Karpas-422 (cell line): ENCODE measurements around the gene HIPK2. TPM values are rescaled to one million over a fixed set of nuclear protein-coding genes. Genes with fewer than 3 reads are reported as not detected.

Experiments used
- DNase-seq: peaks from one replicate; pipeline ENCODE4 v3.0.0-alpha.2; 2015
- H2AFZ ChIP-seq: fragments of 200-600 bp; sonication (generic); 2 replicates; pipeline ENCODE4 v1.6.1; 2014; ENCODE audit warnings: antibody characterized with exemption, low read length, mixed read lengths
- H3K27ac ChIP-seq: fragments of 200-600 bp; sonication (generic); 2 replicates; pipeline ENCODE4 v1.5.1; 2014; ENCODE audit warnings: mild to moderate bottlenecking, low read length, moderate library complexity
- H3K27me3 ChIP-seq: fragments of 200-600 bp; sonication (generic); 2 replicates; pipeline ENCODE4 v1.6.1; 2014; ENCODE audit warnings: low read length, mixed read lengths
- H3K36me3 ChIP-seq: fragments of 200-600 bp; sonication (generic); 2 replicates; pipeline ENCODE4 v1.6.1; 2014; ENCODE audit warnings: low read length, mixed read lengths; ENCODE audit not compliant: insufficient read depth
- H3K4me1 ChIP-seq: fragments of 200-600 bp; sonication (generic); 2 replicates; pipeline ENCODE4 v1.6.1; 2014; ENCODE audit warnings: mild to moderate bottlenecking, low read length, mixed read lengths
- H3K4me2 ChIP-seq: fragments of 200-600 bp; sonication (generic); 2 replicates; pipeline ENCODE4 v1.6.1; 2014; ENCODE audit warnings: low read length, low read depth, mild to moderate bottlenecking; ENCODE audit not compliant: poor library complexity, severe bottlenecking
- H3K4me3 ChIP-seq: fragments of 200-600 bp; sonication (generic); 2 replicates; pipeline ENCODE4 v1.5.1; 2014; ENCODE audit warnings: mild to moderate bottlenecking, antibody characterized with exemption, low read length, mixed read lengths
- H3K79me2 ChIP-seq: fragments of 200-600 bp; sonication (generic); 2 replicates; pipeline ENCODE4 v1.6.1; 2014; ENCODE audit warnings: mild to moderate bottlenecking, low read length, mixed read lengths
- H3K9ac ChIP-seq: fragments of 200-600 bp; sonication (generic); 2 replicates; pipeline ENCODE4 v1.6.0; 2014; ENCODE audit warnings: low read length
- H3K9me2 ChIP-seq: fragments of 200-600 bp; sonication (generic), shearing (Covaris generic); replicated peaks from 2 replicates; pipeline ENCODE4 v1.6.0; 2014; ENCODE audit warnings: mild to moderate bottlenecking, low read length, moderate library complexity; ENCODE audit not compliant: insufficient read depth
- H3K9me3 ChIP-seq: fragments of 300-700, 200-600 bp; sonication (generic); 2 replicates; pipeline ENCODE4 v1.6.1; 2014; ENCODE audit warnings: low read length, mixed read lengths
- H4K20me1 ChIP-seq: fragments of 200-600 bp; sonication (generic); 2 replicates; pipeline ENCODE4 v1.6.1; 2014; ENCODE audit warnings: mild to moderate bottlenecking, antibody characterized with exemption, low read length, low read depth; ENCODE audit not compliant: insufficient read depth
- total RNA-seq: library from RNA; depleted of rRNA; stranded (reverse); fragments of >200 nt; shearing (Covaris generic); gene quantifications from 2 replicates; pipeline ENCODE4 v1.2.3, GENCODE V29; 2014; ENCODE audit warnings: low replicate concordance

The HIPK2 gene
- total RNA-seq, 1 experiment from 2014 or later, result not detected

GRCh38 chr7:139594090-139594489 lies 183.7 kb downstream of the HIPK2 start:
- H3K36me3 ChIP-seq, result no peaks in the 10 kb centered on the region

DNA sequence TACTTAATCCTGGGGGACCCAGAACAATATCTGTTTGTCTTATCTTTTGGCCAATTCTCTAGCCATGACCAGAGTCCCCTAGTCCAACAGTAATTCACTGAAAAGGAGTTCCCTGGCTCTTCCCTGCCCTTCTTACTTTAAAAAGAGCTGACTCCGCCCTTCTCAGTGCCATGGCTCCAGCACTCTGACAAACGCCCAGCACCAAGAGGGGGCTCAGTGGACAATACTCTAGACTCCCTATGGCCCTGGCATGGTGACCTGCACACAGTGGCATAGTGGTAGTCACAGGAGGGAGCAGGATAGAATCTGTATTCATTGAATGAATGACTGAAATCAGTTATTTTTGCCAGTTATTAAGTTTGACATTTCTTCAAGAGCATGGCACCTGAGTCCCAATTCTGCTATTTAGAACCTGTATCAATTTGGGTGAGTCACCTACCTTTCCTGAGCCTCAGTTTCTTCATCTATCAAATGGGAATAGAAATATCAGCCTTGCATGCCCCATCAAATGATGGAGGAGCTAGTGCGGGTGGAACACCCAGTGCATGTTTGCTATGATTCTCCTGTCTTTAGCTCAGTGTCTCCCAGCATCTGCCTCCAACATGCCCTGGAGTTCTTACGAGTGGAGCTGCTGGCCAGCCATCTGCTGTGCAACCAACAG lies 184.9 kb downstream of the HIPK2 start:
- Histone ChIP-seq H3K27ac (no peak overlapping the region), H3K4me1 (no peaks in the 10 kb centered on the region), H3K9me3 (no peaks in the 10 kb centered on the region), H3K27me3 (no peaks in the 10 kb centered on the region), H2AFZ (no peak overlapping the region), H4K20me1 (no peaks in the 10 kb centered on the region), H3K4me3 (no peak overlapping the region), H3K9ac (no peak overlapping the region), H3K79me2 (no peaks in the 10 kb centered on the region), H3K4me2 (no peak overlapping the region), H3K36me3 (no peaks in the 10 kb centered on the region), H3K9me2 (no peaks in the 10 kb centered on the region)
- DNase-seq, result no peak

More at GRCh38 chr7:139594090-139594489, 183.7 kb downstream of the HIPK2 start:
- H3K9me3 ChIP-seq, result no peaks in the 10 kb centered on the region
- no peak overlapping the region for H2AFZ ChIP-seq
- no peak overlapping the region for H3K27ac ChIP-seq
- H3K9ac ChIP-seq, result no peak overlapping the region
- no peak for DNase-seq
- no peaks in the 10 kb centered on the region for H3K4me1 ChIP-seq
- H3K27me3 ChIP-seq, result no peaks in the 10 kb centered on the region
- no peaks in the 10 kb centered on the region for H4K20me1 ChIP-seq
- no peaks in the 10 kb centered on the region for H3K9me2 ChIP-seq
- no peak overlapping the region for H3K4me2 ChIP-seq
- H3K79me2 ChIP-seq, result no peaks in the 10 kb centered on the region
- no peak overlapping the region for H3K4me3 ChIP-seq

DNA sequence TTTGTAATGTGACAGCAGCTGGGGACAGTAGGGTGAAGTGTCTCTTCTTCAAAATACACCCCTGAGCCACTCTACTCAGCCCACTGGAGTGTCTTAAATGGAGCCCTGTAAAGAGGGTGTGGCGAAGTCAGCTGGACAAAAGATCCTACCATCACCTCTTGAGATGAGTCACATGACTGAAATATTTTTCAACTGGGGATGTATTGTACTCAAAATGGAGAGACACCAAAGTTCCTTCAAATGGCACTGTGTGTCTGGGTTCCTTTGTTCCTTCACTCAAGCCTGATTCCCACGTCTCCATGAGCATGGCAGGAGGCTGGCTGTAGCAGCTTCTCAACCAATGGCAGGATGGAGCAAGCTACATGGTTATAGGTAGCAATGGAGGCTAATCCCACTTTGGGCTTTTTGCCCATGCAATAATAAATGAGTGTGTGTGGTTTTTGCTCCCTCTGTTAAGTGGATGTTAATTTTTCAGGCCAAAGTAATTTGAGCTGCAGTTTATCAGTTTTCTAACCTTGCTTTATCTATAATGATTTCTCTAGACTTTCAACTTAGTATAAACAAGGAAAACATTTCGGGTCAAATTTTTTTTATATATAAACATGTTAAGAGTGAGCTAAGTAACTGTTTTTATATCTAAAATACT lies 186.1 kb downstream of the HIPK2 start:
- no peaks in the 10 kb centered on the region for H3K4me1 ChIP-seq
- no peak overlapping the region for H3K9ac ChIP-seq
- no peak overlapping the region for H3K4me3 ChIP-seq
- H3K79me2 ChIP-seq, result no peaks in the 10 kb centered on the region
- no peaks in the 10 kb centered on the region for H3K27me3 ChIP-seq
- H3K9me2 ChIP-seq, result no peaks in the 10 kb centered on the region
- no peak overlapping the region for H3K27ac ChIP-seq
- no peak for DNase-seq
- no peaks in the 10 kb centered on the region for H3K9me3 ChIP-seq
- H3K36me3 ChIP-seq, result no peaks in the 10 kb centered on the region
- no peak overlapping the region for H2AFZ ChIP-seq
- no peak overlapping the region for H3K4me2 ChIP-seq
- H4K20me1 ChIP-seq, result no peaks in the 10 kb centered on the region

DNA sequence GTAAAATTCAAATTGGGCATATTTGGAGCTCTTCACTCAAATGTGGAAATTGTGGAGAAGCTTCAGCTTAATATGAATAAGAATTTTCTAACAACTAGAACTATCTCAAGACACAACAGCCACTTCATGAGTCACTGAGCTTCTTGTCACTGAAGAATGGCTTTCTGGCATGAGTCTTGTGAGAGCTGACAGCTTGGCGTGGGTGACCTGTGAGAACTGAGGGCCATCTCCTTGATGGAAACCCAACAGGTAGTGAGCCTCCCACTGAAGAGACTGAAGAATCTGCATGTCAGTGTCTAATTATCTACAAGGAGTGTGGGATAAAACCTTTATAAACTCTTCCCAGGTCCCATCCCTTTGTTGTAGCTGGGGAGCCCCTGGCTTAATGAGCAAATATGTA lies 188.3 kb downstream of the HIPK2 start:
- no peaks in the 10 kb centered on the region for H3K9me2 ChIP-seq
- H4K20me1 ChIP-seq, result no peaks in the 10 kb centered on the region
- H3K27me3 ChIP-seq, result no peaks in the 10 kb centered on the region
- H3K27ac ChIP-seq, result no peak overlapping the region
- H3K9me3 ChIP-seq, result no peaks in the 10 kb centered on the region
- H3K79me2 ChIP-seq, result no peaks in the 10 kb centered on the region
- no peak overlapping the region for H3K4me3 ChIP-seq
- no peaks in the 10 kb centered on the region for H3K4me1 ChIP-seq
- H3K9ac ChIP-seq, result no peak overlapping the region
- no peak overlapping the region for H3K4me2 ChIP-seq
- DNase-seq, result no peak
- no peak overlapping the region for H2AFZ ChIP-seq
- no peaks in the 10 kb centered on the region for H3K36me3 ChIP-seq

DNA sequence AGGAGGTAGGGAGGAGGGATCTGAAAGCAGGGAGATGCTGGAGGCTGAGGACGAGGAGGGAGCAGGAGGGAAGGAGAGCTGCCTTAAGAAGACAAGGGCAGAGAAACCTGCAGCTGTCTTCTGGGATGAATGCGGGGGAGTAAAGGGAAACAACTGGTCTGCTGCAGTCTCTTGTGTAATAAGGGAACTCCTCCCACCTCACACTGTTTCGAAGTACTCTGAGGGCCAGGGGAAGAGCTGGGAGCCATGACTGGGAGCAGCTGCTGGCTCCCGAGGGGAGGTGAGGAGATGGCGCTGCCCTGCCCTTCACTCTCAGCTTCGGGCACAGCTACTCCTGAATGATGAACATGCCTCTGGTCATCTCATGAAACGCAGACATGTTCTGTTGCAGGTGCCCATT lies 189.2 kb downstream of the HIPK2 start:
- Histone ChIP-seq H3K9me3 (no peaks in the 10 kb centered on the region), H3K27me3 (no peaks in the 10 kb centered on the region), H4K20me1 (no peaks in the 10 kb centered on the region), H3K9me2 (no peaks in the 10 kb centered on the region), H3K79me2 (no peaks in the 10 kb centered on the region), H3K27ac (no peak overlapping the region), H3K4me1 (no peaks in the 10 kb centered on the region), H3K4me2 (no peak overlapping the region), H3K9ac (no peak overlapping the region), H3K4me3 (no peak overlapping the region), H2AFZ (no peak overlapping the region), H3K36me3 (no peaks in the 10 kb centered on the region)
- no peak for DNase-seq

DNA sequence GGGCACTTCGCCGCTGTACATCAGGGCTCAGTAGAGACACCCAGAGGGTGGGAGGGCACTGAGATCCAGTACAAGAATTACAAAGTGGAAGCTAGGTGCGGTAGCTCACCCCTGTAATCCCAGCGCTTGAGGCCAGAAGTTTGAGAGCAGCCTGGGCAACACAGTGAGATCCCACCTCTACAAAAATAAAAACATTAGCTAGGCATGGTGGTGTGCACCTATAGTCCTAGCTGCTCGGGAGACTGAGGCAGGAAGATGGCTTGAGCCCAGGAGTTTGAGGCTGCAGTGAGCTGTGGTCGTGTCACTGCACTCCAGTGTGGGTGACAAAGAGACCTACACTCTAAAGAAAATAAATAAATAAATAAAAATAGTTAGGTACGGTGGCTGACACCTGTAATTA lies 190.3 kb downstream of the HIPK2 start:
- Histone ChIP-seq H3K36me3 (no peaks in the 10 kb centered on the region), H3K4me2 (no peak overlapping the region), H3K79me2 (no peaks in the 10 kb centered on the region), H3K9me2 (no peaks in the 10 kb centered on the region), H3K4me1 (no peaks in the 10 kb centered on the region), H2AFZ (no peak overlapping the region), H4K20me1 (no peaks in the 10 kb centered on the region), H3K9me3 (no peaks in the 10 kb centered on the region), H3K9ac (no peak overlapping the region), H3K4me3 (no peak overlapping the region), H3K27me3 (no peaks in the 10 kb centered on the region), H3K27ac (no peak overlapping the region)
- DNase-seq, result no peak

- Histone ChIP-seq H3K27me3 (no peaks in the 10 kb centered on the region), H3K4me2 (no peak overlapping the region), H3K9ac (no peak overlapping the region), H3K27ac (no peak overlapping the region), H3K79me2 (no peaks in the 10 kb centered on the region), H4K20me1 (no peaks in the 10 kb centered on the region), H2AFZ (no peak overlapping the region), H3K36me3 (no peaks in the 10 kb centered on the region), H3K9me2 (no peaks in the 10 kb centered on the region), H3K4me1 (no peaks in the 10 kb centered on the region), H3K4me3 (no peak overlapping the region), H3K9me3 (no peaks in the 10 kb centered on the region)
- no peak for DNase-seq
Measured at GRCh38 chr7:139586286-139586685, 191.5 kb downstream of the HIPK2 start.

DNA sequence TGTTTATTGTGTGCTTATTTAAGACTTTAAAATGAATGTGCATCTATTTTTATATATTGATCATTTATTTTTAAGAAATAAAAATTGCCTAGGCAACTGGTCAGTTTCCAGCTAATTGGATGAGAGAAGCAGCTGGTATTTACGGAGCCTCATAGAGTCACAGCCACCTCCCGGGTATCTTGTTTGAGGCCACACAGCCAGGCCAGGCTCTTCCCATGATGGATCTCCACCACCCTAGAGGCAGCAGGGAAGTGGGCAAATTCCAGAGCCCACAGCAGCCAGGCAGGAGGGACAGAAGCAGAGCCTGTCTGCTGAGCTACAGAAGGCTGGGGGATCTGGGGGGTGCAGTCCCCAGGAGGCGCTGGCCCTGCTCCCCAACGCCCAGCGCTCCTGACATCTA lies 192.8 kb downstream of the HIPK2 start:
- Histone ChIP-seq H4K20me1 (no peaks in the 10 kb centered on the region), H2AFZ (no peak overlapping the region), H3K4me2 (no peak overlapping the region), H3K9me2 (no peaks in the 10 kb centered on the region), H3K27ac (no peak overlapping the region), H3K27me3 (no peaks in the 10 kb centered on the region), H3K36me3 (no peaks in the 10 kb centered on the region), H3K79me2 (no peaks in the 10 kb centered on the region), H3K4me1 (no peaks in the 10 kb centered on the region), H3K9ac (no peak overlapping the region), H3K4me3 (no peak overlapping the region), H3K9me3 (no peaks in the 10 kb centered on the region)
- no peak for DNase-seq
